ENCODE measurements around the gene HPD.
"Not testable (repeated sequence)": the region's sequence is repeated elsewhere in the genome, so short reads cannot be mapped to it uniquely, and the experiment has no call there.

The HPD gene

DNA sequence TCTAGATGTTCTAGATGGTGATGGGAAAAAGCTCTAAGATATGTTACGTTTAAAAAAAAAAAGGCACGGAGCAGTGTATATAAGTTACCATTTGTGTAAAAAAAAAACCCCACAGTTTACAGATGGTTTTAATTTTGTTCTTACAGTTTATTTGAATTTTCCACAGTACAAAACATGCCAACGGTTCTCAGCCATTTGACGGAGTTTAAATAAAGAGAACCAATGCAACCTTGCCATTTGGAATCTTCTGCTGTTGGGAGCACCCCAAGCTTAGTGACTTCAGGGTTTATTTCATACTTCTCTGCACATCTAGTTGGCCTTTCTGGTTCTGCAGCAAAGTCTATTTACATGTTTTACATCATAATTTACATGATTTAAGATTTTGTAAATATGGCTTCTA, 7.7 kb upstream of the HPD start:
- DNase-seq (ENCODE audit: low read depth in 2 of 2): no peak

- DNase-seq (ENCODE audit: low read depth in 2 of 2): no peak
Observed at GRCh38 chr12:121861636-121862254, 3.1 kb upstream of the HPD start.

GRCh38 chr12:121860699-121861098, 2.0 kb upstream of the HPD start:
- DNase-seq (ENCODE audit: low read depth in 2 of 2): not testable (repeated sequence)

GRCh38 chr12:121860257-121860656, 1.6 kb upstream of the HPD start:
- DNase-seq (ENCODE audit: low read depth in 2 of 2): no peak

DNA sequence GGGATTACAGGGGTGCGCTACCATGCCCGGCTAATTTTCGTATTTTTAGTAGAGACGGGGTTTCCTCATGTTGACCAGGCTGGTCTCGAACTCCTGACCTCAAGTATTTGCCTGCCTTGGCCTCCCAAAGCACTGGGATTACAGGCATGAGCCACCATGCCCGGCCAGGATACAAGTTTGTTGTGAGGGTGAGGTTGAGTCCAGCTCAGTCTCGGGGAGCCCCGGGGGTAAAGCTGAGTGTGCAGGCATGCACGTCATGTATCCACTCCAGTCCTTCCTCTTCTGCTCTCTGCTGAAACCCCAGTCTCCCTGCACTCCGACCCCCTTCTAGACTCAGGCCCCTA, 369 bp downstream of the HPD start:
- DNase-seq (ENCODE audit: low read depth in 2 of 2): no peak

GRCh38 chr12:121857322-121858246, 1.1 kb downstream of the HPD start:
- no peak for DNase-seq (ENCODE audit: low read depth in 2 of 2)

DNA sequence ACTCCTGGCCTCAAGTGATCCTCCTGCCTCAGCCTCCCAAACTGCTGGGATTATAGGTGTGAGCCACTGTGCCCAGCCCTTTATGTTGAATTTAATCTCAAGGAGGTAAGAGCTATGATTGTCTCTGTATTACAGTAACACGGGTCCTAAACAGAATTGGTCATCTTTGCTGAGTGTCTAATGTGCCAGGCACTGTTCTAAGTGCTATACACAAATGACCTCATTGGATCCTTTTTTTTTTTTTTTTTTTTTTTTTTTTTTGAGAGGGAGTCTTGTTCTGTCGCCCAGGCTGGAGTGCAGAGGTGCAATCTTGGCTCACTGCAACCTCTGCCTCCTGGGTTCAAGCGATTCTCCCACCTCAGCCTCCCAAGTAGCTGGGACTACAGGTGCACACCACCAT, 6.3 kb downstream of the HPD start:
- DNase-seq (ENCODE audit: low read depth in 2 of 2): not testable (repeated sequence)

DNA sequence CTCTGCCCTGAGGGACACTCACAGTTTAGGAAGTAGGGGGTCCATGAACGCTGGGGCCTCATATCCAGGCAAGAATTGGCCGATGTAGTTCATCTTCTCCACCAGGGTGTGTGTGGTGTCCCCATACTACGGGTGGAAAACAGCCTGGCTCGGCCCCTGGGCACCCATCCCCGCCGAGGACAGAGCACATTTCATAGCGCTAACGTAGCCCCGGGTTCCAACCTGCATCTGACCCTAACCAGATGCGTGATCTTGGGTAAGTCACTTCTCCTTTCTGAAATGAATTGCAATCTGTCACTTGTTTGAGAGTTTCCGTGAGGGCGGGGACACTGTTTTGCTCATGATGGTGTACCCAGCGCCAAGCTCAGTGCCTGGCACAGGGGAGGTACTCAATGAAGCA, 9.0 kb downstream of the HPD start:
- DNase-seq (ENCODE audit: low read depth in 2 of 2): no peak

- DNase-seq (ENCODE audit: low read depth in 2 of 2): no peak
Observed at GRCh38 chr12:121849211-121849610, 9.4 kb downstream of the HPD start.

- DNase-seq (ENCODE audit: low read depth in 2 of 2): no peak
Observed at GRCh38 chr12:121845701-121846100, 13.0 kb downstream of the HPD start.

- no peak for DNase-seq (ENCODE audit: low read depth in 2 of 2)
Observed at GRCh38 chr12:121843236-121843982, 15.2 kb downstream of the HPD start.

GRCh38 chr12:121839993-121840761, 18.5 kb downstream of the HPD start:
- DNase-seq (ENCODE audit: low read depth in 2 of 2): no peak

DNA sequence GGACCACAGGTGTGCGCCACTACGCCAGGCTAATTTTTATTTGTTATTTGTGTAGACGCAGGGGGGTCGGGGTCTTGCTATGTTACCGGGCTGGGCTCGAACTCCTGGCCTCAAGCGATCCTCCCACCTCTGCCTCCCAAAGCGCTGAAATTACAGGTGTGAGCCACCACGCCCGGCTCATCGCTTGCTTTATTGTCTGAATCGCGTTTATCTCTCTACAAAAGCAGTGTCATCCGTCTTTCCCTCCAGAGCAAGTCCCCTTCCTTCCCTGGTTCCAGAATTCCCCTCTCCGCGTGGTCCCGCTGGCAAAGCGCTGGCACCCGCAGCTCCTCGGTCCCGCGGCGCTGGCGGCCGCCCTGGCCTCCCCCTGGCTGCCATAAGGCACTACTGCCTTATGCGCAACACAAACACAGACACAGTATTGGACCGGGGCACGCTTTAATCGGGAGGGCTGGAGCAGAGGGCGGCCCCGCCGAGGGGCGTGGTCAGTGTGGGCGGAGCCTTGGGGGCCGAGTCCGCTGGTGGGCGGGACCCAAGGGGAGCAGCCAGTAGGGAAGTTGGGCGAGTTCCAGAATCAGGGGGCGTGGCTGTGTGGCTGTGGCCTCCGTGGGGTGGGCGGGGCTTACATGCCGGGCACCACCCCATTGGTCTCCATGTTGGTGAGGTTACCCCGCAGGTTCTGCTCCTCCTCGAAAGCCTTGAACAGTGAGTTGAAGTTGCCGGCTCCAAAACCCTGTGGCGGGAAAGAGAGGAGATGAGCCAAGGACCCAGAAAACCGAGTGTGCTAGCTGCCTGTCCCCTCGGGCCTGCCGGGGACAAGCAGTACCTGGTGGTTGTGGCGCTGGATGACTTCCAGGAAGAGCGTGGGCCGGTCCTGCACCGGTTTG, 19.3 kb downstream of the HPD start:
- DNase-seq (ENCODE audit: low read depth in 2 of 2): peak; percentile 99

GRCh38 chr12:121838126-121838525, 20.5 kb downstream of the HPD start:
- DNase-seq (ENCODE audit: low read depth in 2 of 2): no peak

DNA sequence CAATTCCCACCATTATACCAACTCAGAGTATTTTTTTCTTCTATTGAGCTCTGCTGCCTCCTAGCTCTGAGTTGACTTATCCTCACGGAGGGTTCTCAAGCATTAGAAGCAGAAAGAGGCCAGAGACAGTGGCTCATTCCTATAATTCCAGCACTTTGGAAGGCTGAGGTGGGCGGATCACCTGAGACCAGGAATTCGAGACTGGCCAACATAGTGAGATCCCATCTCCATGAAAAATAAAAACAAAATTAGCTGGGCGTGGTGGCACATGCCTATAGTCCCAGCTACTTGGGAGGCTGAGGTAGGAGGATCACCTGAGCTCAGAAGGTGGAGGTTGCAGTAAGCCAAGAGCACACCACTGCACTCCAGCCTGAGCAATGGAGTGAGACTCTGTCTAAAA, 21.0 kb downstream of the HPD start:
- DNase-seq (ENCODE audit: low read depth in 2 of 2): no peak

GRCh38 chr12:121831571-121832245, 27.0 kb downstream of the HPD start:
- DNase-seq (ENCODE audit: low read depth in 2 of 2): no peak

- DNase-seq (ENCODE audit: low read depth in 2 of 2): no peak
Observed at GRCh38 chr12:121830588-121831265, 27.9 kb downstream of the HPD start.

GRCh38 chr12:121830134-121830533, 28.5 kb downstream of the HPD start:
- DNase-seq (ENCODE audit: low read depth in 2 of 2): no peak

DNA sequence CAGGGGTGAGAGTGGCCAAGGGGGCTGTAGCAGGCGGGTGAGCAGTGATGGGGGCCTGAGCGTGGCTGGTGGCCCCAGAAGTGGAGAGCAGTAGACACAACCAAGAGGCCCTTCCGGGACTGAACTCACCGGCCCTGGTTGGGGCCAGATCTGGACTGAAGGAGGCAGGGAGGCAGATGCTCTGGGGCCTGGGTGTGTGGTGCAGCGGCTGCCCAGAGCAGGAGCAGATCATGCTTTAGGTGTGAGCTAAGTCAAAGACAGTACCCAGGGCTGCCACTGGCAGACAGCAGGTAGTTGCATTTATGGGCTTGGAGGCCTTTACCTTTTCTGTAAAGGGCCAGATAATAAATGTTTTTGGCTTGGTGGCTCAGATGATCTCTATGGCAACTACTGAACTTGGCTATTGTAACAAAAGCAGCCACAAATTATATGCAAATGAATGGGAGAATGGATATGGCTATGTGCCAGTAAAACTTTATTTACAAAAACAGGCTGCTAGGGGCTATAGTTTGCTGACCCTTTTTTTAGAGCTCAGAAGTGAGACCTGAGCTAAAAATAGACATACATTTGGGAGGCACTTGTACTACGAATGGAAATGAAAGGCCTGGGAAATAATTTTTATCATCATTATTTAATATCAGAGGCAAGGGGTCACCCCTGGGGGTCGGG, 29.3 kb downstream of the HPD start:
- no peak for DNase-seq (ENCODE audit: low read depth in 2 of 2)

Data from stimulated activated CD8-positive, alpha-beta memory T cell treated with anti-CD3 and anti-CD28 coated beads, Interleukin-7, amount 100 ng/mL, for 4 hours (primary cell).